ENCODE measurements around the gene GMPPB.
"Not testable (repeated sequence)": the region's sequence is repeated elsewhere in the genome, so short reads cannot be mapped to it uniquely, and the experiment has no call there.

GMPPB gene

GRCh38 chr3:49712631-49713317 lies 11.0 kb downstream of the GMPPB start:
- no peak for DNase-seq

- DNase-seq: no peak
Observed at GRCh38 chr3:49712166-49712565, 11.6 kb downstream of the GMPPB start.

- no peak for DNase-seq
Observed at GRCh38 chr3:49711489-49711888, 12.3 kb downstream of the GMPPB start.

- DNase-seq: no peak
Observed at GRCh38 chr3:49709852-49710251, 13.9 kb downstream of the GMPPB start.

GRCh38 chr3:49707113-49707480 lies 16.7 kb downstream of the GMPPB start:
- DNase-seq: no peak

GRCh38 chr3:49706456-49707112 lies 17.2 kb downstream of the GMPPB start:
- no peak for DNase-seq

GRCh38 chr3:49705390-49705960 lies 18.3 kb downstream of the GMPPB start:
- DNase-seq: no peak

GRCh38 chr3:49704629-49705028 lies 19.1 kb downstream of the GMPPB start:
- no peak for DNase-seq

- no peak for DNase-seq
Observed at GRCh38 chr3:49703956-49704355, 19.8 kb downstream of the GMPPB start.

GRCh38 chr3:49703443-49703927 lies 20.3 kb downstream of the GMPPB start:
- peak; percentile 71 for DNase-seq

GRCh38 chr3:49702672-49703071 lies 21.1 kb downstream of the GMPPB start:
- DNase-seq: no peak

GRCh38 chr3:49701388-49702077 lies 22.2 kb downstream of the GMPPB start:
- no peak for DNase-seq

GRCh38 chr3:49700453-49701128 lies 23.2 kb downstream of the GMPPB start:
- no peak for DNase-seq

- DNase-seq: no peak
Observed at GRCh38 chr3:49700014-49700413, 23.7 kb downstream of the GMPPB start.

GRCh38 chr3:49699281-49699979 lies 24.3 kb downstream of the GMPPB start:
- DNase-seq: no peak

- not testable (repeated sequence) for DNase-seq
Observed at GRCh38 chr3:49695350-49696015, 28.3 kb downstream of the GMPPB start.

- not testable (repeated sequence) for DNase-seq
Observed at GRCh38 chr3:49694409-49695070, 29.2 kb downstream of the GMPPB start.

GRCh38 chr3:49691481-49691880 lies 32.3 kb downstream of the GMPPB start:
- DNase-seq: not testable (repeated sequence)

- not testable (repeated sequence) for DNase-seq
Observed at GRCh38 chr3:49690856-49691255, 32.9 kb downstream of the GMPPB start.

- not testable (repeated sequence) for DNase-seq
Observed at GRCh38 chr3:49689908-49690624, 33.7 kb downstream of the GMPPB start.

All from right hindlimb (tissue), 1 donor.